ENCODE data around the gene SCD. TPM values are rescaled to one million over a fixed set of nuclear protein-coding genes. Genes with fewer than 3 reads are reported as not detected.

SCD gene
- total RNA-seq, 2 experiments from 2014 or later: 1.7 TPM

- TF ChIP-seq CTCF (IDR thresholded peaks at IDR 0.05): no peak
- H3K4me1 ChIP-seq (ENCODE audit: insufficient read depth, low read length): peaks cover 18% of the 10 kb centered on the region
- H3K27ac ChIP-seq (ENCODE audit: low read depth in 1 of 2, low read length in 2 of 2): no peak overlapping the region
- peaks cover 4% of the 10 kb centered on the region for H3K27me3 Mint-ChIP-seq
- CTCF ChIA-PET: interaction anchor here (1.2 to 2.4 kb wide), 2 partner anchors 90 to 164 kb away, joined by 3 to 6 read pairs; no protein-coding TSS in a partner anchor
- no peak for ATAC-seq (ENCODE audit: poor library complexity)
- H3K9me3 ChIP-seq (ENCODE audit: control insufficient read depth in 1 of 2, insufficient read depth in 1 of 2, low read length in 2 of 2): no peaks in the 10 kb centered on the region
- H3K27me3 ChIP-seq (ENCODE audit: control insufficient read depth in 1 of 2, insufficient read depth in 2 of 2, low read length in 2 of 2): no peaks in the 10 kb centered on the region
- no peaks in the 10 kb centered on the region for H3K9me3 Mint-ChIP-seq
- POLR2A ChIA-PET: interaction anchor here (3.4 kb wide), 2 partner anchors 26 to 29 kb away, joined by 14 to 15 read pairs; no protein-coding TSS in a partner anchor
- H3K4me1 Mint-ChIP-seq (ENCODE audit: low read depth): peaks cover 7% of the 10 kb centered on the region
- H3K27ac Mint-ChIP-seq: no peak overlapping the region
- no peak overlapping the region for H3K4me3 ChIP-seq (ENCODE audit: low read length)
- no peaks in the 10 kb centered on the region for H3K36me3 ChIP-seq (ENCODE audit: insufficient read depth, low read length)
- H3K36me3 Mint-ChIP-seq (ENCODE audit: low read depth): no peaks in the 10 kb centered on the region
- intact Hi-C loops (cut with DNase I, micrococcal nuclease): no loop called here
- no peak for DNase-seq
- H3K4me3 Mint-ChIP-seq: peak overlapping the region; percentile 5
Measured at GRCh38 chr10:100344241-100344788, 2.7 kb upstream of the SCD start.

GRCh38 chr10:100345570-100346330 is 1.3 kb upstream of the SCD start:
- H3K27ac Mint-ChIP-seq: no peak overlapping the region

GRCh38 chr10:100346351-100346764 is 675 bp upstream of the SCD start:
- no peaks in the 10 kb centered on the region for H3K36me3 Mint-ChIP-seq (ENCODE audit: low read depth)
- ChIA-PET POLR2A (interaction anchor here (3.4 kb wide), 2 partner anchors 24 to 27 kb away, joined by 14 to 15 read pairs; no protein-coding TSS in a partner anchor), CTCF (interaction anchor here (1.0 to 2.4 kb wide), 7 partner anchors 24 to 172 kb away, joined by 3 to 7 read pairs (median 4); no protein-coding TSS in a partner anchor)
- no peak overlapping the region for H3K27ac Mint-ChIP-seq
- DNase-seq (peak in 12 of 14 experiments; percentile 20 to 80 (median 40)), ATAC-seq (ENCODE audit: poor library complexity) (peak; percentile 60)
- no peaks in the 10 kb centered on the region for H3K36me3 ChIP-seq (ENCODE audit: insufficient read depth, low read length)
- no peak overlapping the region for H3K27ac ChIP-seq (ENCODE audit: low read depth in 1 of 2, low read length in 2 of 2)
- no peaks in the 10 kb centered on the region for H3K27me3 ChIP-seq (ENCODE audit: control insufficient read depth in 1 of 2, insufficient read depth in 2 of 2, low read length in 2 of 2)
- peaks cover 18% of the 10 kb centered on the region for H3K4me1 ChIP-seq (ENCODE audit: insufficient read depth, low read length)
- TF ChIP-seq CTCF (IDR thresholded peaks at IDR 0.05): no peak
- peaks cover 4% of the 10 kb centered on the region for H3K27me3 Mint-ChIP-seq
- intact Hi-C loops (cut with DNase I, micrococcal nuclease): no loop called here
- no peaks in the 10 kb centered on the region for H3K9me3 ChIP-seq (ENCODE audit: control insufficient read depth in 1 of 2, insufficient read depth in 1 of 2, low read length in 2 of 2)
- peak overlapping the region; percentile 64 for H3K4me3 ChIP-seq (ENCODE audit: low read length)
- H3K4me3 Mint-ChIP-seq: peak overlapping the region; percentile 80
- peaks cover 7% of the 10 kb centered on the region for H3K4me1 Mint-ChIP-seq (ENCODE audit: low read depth)
- no peaks in the 10 kb centered on the region for H3K9me3 Mint-ChIP-seq

More at GRCh38 chr10:100345570-100346330, 1.3 kb upstream of the SCD start:
- TF ChIP-seq CTCF (IDR thresholded peaks at IDR 0.05): no peak
- POLR2A ChIA-PET: interaction anchor here (3.4 kb wide), 2 partner anchors 25 to 27 kb away, joined by 14 to 15 read pairs; no protein-coding TSS in a partner anchor
- Mint-ChIP-seq H3K4me1 (ENCODE audit: low read depth) (peaks cover 7% of the 10 kb centered on the region), H3K27me3 (peaks cover 4% of the 10 kb centered on the region), H3K9me3 (no peaks in the 10 kb centered on the region), H3K4me3 (peak overlapping the region; percentile 80), H3K36me3 (ENCODE audit: low read depth) (no peaks in the 10 kb centered on the region)
- CTCF ChIA-PET: interaction anchor here (1.0 to 2.4 kb wide), 7 partner anchors 25 to 173 kb away, joined by 3 to 7 read pairs (median 4); no protein-coding TSS in a partner anchor
- no peak overlapping the region for H3K27ac ChIP-seq (ENCODE audit: low read depth in 1 of 2, low read length in 2 of 2)
- intact Hi-C loops (cut with DNase I, micrococcal nuclease): no loop called here
- H3K4me3 ChIP-seq (ENCODE audit: low read length): peak overlapping the region; percentile 64
- no peaks in the 10 kb centered on the region for H3K9me3 ChIP-seq (ENCODE audit: control insufficient read depth in 1 of 2, insufficient read depth in 1 of 2, low read length in 2 of 2)
- no peak for ATAC-seq (ENCODE audit: poor library complexity)
- no peaks in the 10 kb centered on the region for H3K27me3 ChIP-seq (ENCODE audit: control insufficient read depth in 1 of 2, insufficient read depth in 2 of 2, low read length in 2 of 2)
- peaks cover 18% of the 10 kb centered on the region for H3K4me1 ChIP-seq (ENCODE audit: insufficient read depth, low read length)
- H3K36me3 ChIP-seq (ENCODE audit: insufficient read depth, low read length): no peaks in the 10 kb centered on the region
- DNase-seq: no peak
